Astrocyte of the spinal cord (primary cell): ENCODE results near the gene TMEM138.

Experiments
- DNase-seq: peaks from one replicate; pipeline ENCODE4 v3.0.0; 2011; ENCODE audit warnings: low read depth, low spot score
- H3K4me3 ChIP-seq: 2 replicates; pipeline ENCODE4 v1.5.1; 2011; ENCODE audit warnings: low read depth, mild to moderate bottlenecking, low read length, moderate library complexity
- in situ Hi-C: cut with HindIII; loops from 2 replicates; pipeline ENCODE4 v1.10.0; 2017; ENCODE audit warnings: low sequenced_read_pairs
- TF ChIP-seq, protein P1 (sequence below): IDR thresholded peaks from 2 replicates; pipeline ENCODE4 v1.5.1; 2012; ENCODE audit warnings: low read depth, mild to moderate bottlenecking, low read length, inconsistent platforms

TMEM138 gene

DNA sequence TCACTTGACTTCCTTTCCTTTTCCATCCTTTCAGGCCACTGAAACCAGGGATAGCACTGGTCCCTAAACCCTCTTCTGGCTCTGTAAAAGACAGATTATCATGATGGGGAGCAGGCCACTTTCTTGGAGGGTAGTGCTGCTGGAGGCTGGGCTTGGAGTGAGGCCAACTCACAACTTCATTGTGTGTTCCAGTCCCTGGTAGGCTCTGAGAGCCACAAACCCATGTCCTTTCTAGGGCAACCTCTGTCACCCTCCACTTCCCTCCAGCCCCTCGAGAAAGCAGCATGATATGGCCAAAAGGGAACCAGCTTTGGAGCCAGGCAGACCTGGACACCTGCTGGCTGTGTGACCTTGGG, 26.8 kb upstream of the TMEM138 start:
- H3K4me3 ChIP-seq, result no peak overlapping the region
- TF ChIP-seq, protein P1, sequence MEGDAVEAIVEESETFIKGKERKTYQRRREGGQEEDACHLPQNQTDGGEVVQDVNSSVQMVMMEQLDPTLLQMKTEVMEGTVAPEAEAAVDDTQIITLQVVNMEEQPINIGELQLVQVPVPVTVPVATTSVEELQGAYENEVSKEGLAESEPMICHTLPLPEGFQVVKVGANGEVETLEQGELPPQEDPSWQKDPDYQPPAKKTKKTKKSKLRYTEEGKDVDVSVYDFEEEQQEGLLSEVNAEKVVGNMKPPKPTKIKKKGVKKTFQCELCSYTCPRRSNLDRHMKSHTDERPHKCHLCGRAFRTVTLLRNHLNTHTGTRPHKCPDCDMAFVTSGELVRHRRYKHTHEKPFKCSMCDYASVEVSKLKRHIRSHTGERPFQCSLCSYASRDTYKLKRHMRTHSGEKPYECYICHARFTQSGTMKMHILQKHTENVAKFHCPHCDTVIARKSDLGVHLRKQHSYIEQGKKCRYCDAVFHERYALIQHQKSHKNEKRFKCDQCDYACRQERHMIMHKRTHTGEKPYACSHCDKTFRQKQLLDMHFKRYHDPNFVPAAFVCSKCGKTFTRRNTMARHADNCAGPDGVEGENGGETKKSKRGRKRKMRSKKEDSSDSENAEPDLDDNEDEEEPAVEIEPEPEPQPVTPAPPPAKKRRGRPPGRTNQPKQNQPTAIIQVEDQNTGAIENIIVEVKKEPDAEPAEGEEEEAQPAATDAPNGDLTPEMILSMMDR, result no peak
- in situ Hi-C loops, result no loop called here
- DNase-seq, result no peak

DNA sequence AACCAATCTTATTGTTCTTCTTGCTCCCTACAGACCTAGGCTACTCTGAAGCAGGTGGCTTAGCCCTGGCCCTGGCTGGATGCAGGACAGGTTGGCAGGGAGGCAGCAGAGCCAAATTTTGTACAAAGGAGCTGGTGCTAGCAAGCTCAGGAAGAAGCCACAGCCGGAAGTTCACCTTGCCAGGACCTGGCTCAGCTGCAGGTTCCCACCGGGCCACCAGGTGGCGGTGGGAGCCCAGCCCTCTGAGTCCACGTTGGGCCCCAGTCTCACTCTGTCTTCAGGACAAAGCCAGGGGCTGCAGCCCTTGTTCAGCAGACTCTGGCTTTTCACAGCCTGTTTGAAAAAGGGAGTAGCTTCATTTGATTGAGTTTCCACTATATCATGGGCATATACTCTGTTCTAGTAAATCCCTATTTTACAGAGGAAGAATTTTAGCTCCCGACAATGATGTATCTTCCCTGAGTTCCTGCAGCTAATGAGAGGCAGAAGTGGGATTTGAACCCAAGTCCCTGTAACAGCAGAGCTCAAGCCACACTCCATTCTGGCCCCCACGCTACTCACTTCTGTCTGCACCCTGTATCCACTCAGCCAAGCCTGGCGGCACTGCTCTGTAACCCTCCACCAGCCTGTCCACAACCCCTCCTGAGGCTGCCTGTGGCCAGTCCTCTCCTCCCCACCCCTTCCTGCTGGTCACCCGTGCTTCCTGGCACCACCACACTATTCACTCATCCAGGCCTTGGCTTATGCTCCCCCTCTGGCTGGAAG, 25.8 kb upstream of the TMEM138 start:
- in situ Hi-C loops, result no loop called here
- H3K4me3 ChIP-seq, result no peak overlapping the region
- TF ChIP-seq, protein P1, result peak; percentile 99
- DNase-seq, result peak; percentile 79

DNA sequence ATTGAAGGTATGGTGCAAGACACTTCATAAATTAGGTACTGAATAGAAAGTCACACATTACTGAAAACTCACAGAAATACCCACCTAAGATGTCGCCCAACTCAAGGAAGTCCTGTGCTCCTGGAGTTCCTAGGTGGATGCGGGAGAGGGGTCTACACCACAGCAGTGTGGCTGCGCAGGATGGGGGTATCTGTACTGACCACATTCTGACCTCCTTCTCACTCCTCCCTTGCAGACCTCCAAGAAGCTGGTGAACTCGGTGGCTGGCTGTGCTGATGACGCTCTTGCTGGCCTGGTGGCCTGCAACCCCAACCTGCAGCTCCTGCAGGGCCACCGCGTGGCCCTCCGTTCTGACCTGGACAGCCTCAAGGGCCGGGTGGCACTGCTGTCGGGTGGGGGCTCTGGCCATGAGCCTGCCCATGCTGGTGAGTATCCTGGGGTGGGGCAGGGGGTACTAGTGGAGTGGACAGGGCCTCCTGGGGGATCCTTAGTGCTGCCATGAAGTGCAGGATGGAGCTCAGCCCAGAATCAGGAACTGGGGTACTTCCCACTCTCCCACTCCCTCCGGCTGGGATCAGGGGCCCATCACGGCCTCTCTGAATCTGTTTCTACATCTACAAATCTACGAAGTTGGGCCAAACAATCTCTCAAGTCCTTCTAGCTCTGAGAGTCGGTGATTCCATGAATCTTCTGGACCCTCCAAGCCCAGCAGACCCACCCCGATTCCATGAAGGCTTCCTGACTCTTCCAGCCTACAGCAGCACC, 24.3 kb upstream of the TMEM138 start:
- no peak for DNase-seq
- H3K4me3 ChIP-seq, result no peak overlapping the region
- TF ChIP-seq, protein P1, result no peak
- in situ Hi-C loops, result no loop called here

DNA sequence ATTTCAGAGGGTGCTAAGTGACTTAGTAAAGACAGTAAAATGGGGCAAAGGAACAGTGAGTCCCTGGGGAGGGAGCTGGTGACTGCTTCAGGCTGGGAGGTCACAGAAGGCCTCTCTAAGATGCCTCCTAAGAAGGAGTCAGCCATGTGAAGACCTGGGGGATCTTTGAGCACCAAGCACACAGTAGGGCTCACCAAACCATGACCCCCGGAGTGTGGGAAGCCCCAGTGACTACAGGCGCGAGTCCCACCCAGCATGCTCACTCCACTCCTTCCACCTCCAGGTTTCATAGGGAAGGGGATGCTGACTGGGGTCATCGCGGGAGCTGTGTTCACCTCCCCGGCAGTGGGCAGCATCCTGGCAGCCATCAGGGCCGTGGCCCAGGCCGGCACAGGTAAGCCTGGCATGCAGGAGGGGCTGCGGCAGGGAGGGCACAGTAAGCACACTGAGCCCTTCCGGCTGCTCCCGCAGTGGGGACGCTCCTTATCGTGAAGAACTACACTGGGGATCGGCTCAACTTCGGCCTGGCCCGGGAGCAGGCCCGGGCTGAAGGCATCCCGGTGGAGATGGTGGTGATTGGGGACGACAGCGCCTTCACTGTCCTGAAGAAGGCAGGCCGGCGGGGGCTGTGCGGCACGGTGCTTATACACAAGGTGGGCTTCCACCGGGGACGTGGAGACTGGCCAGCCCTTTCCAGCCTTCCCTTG, 23.2 kb upstream of the TMEM138 start:
- H3K4me3 ChIP-seq, result no peak overlapping the region
- no peak for DNase-seq
- in situ Hi-C loops, result no loop called here
- TF ChIP-seq, protein P1, result no peak

DNA sequence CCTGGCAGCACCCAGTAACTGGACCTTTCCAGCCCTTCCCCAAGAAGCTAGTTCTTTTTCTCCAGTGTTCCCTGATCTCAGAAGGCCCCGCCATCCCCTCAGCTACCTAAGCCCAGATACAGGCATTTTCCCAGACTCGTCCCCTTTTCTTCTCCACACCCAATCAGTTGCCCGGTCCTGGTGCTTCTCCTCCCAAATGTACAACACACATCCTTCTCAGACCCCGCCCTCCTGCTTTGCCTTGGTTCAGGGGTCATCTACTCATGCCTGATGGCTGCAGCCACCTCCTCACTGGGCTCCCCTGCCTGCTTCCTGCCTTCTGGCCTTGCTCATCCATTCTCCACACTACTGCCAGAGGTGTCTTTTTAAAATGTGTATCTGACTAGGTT, 22.7 kb upstream of the TMEM138 start:
- TF ChIP-seq, protein P1, result no peak
- no peak for DNase-seq
- no peak overlapping the region for H3K4me3 ChIP-seq
- in situ Hi-C loops, result no loop called here

DNA sequence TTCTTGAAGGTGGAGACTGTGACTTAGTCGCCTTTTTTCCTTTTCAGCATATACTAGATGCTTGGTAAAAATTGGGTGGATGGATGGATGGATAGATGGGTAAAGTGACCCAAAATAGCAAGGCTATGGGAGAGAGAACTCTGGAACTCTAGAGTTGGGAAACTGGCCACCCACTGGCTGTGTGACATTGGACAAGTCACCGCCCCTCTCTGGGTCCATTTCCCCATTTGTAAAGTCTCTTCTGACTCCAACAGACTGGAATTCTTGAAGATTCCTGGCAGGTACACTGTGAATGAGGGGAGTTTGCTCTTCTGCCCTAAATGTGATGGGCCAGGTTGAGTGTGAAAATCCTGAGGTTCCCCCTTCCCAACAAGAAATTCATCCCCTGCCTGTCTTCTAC, 21.2 kb upstream of the TMEM138 start:
- no peak for DNase-seq
- no peak overlapping the region for H3K4me3 ChIP-seq
- in situ Hi-C loops, result no loop called here
- TF ChIP-seq, protein P1, result no peak
